Smooth muscle cell (in vitro differentiated cells): Measurements from ENCODE around the gene BANK1. TPM values are rescaled to one million over a fixed set of nuclear protein-coding genes. Genes with fewer than 3 reads are reported as not detected.

Source experiments
- DNase-seq: peaks from one replicate; lab custom pipeline; 2025; ENCODE audit not compliant: unreplicated experiment; lab: John Stamatoyannopoulos, UW
- H2AFZ ChIP-seq: fragments of 200-600 bp; sonication (generic); 2 replicates; pipeline ENCODE4 v1.6.0; 2016; ENCODE audit warnings: antibody characterized with exemption, low read depth, mild to moderate bottlenecking
- H3F3A ChIP-seq: fragments of 200-600 bp; sonication (generic); 2 replicates; pipeline ENCODE4 v1.6.0; 2017; ENCODE audit warnings: antibody characterized with exemption, low read depth
- H3K27ac ChIP-seq: fragments of 200-600 bp; sonication (generic); 2 replicates; pipeline ENCODE4 v1.5.1; 2016; ENCODE audit warnings: low read depth, mild to moderate bottlenecking
- H3K27me3 ChIP-seq: fragments of 200-600 bp; sonication (generic); 2 replicates; pipeline ENCODE4 v1.6.1; 2016; ENCODE audit warnings: low read depth, mild to moderate bottlenecking
- H3K36me3 ChIP-seq: fragments of 200-600 bp; sonication (generic); 2 replicates; pipeline ENCODE4 v1.5.1; 2016; ENCODE audit warnings: low read depth
- H3K4me1 ChIP-seq: fragments of 200-600 bp; sonication (generic); 2 replicates; pipeline ENCODE4 v1.5.1; 2016; ENCODE audit warnings: low read depth
- H3K4me2 ChIP-seq: fragments of 200-600 bp; sonication (generic); 2 replicates; pipeline ENCODE4 v1.6.0; 2016; ENCODE audit warnings: mild to moderate bottlenecking
- H3K4me3 ChIP-seq: fragments of 200-600 bp; sonication (generic); 2 replicates; pipeline ENCODE4 v1.5.1; 2016; ENCODE audit warnings: mild to moderate bottlenecking
- H3K79me2 ChIP-seq: fragments of 200-600 bp; sonication (generic); 2 replicates; pipeline ENCODE4 v1.6.0; 2016; ENCODE audit warnings: low read depth, mild to moderate bottlenecking
- H3K9ac ChIP-seq: fragments of 200-600 bp; sonication (generic); 2 replicates; pipeline ENCODE4 v1.6.0; 2016; ENCODE audit warnings: low read depth
- H3K9me3 ChIP-seq: fragments of 200-600 bp; sonication (generic); replicated peaks from 2 replicates; pipeline ENCODE4 v1.5.1; 2016; ENCODE audit warnings: low read depth
- H4K20me1 ChIP-seq: fragments of 200-600 bp; sonication (generic); 2 replicates; pipeline ENCODE4 v1.6.0; 2016; ENCODE audit warnings: low read depth
- WGBS: methylation state at CpG from one replicate; pipeline ENCODE4 v1.1.7; 2016; ENCODE audit warnings: low lambda C conversion rate; 5-methylcytosine and 5-hydroxymethylcytosine counted together
- polyA plus RNA-seq: library from polyadenylated mRNA; unstranded; fragments of >200 nt; fragmentation: Nextera tagmentation; extraction: Ambion mirVana; gene quantifications from 2 replicates; pipeline ENCODE4 v1.2.1, GENCODE V29; 2016
- total RNA-seq: library from RNA; depleted of rRNA; stranded (reverse); fragments of >200 nt; gene quantifications from 2 replicates; pipeline ENCODE4 v1.2.3, GENCODE V29; 2014
- TF ChIP-seq, protein P1 (sequence below): fragments of 200-600 bp; sonication (generic); IDR thresholded peaks from 2 replicates; pipeline ENCODE4 v1.5.1; 2017; ENCODE audit warnings: borderline replicate concordance, mild to moderate bottlenecking, antibody characterized with exemption; ENCODE audit not compliant: insufficient read depth, poor library complexity, severe bottlenecking

Gene BANK1
- total and polyA plus RNA-seq, 2 experiments from 2014 or later = 0.54 to 1.5 TPM

DNA sequence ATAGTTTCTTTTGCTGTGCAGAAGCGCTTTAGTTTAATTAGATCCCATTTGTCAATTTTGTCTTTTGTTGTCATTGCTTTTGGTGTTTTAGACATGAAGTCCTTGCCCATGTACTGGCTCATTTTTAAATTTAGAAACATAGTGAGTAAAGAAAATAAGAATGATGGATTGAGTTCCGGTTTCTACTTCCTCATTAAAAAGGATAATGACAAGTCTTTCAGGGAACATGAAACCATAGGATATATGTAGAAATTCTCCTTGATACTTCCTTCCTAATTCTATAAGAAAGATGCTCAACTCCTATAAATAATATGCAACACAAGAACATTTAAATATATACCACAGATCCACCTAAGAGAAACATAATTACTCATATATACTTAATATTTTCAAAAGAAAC, 240.9 kb downstream of the BANK1 start:
- DNase-seq = no peak
- Histone ChIP-seq H3K4me3 (no peak overlapping the region), H3F3A (no peaks in the 10 kb centered on the region), H3K4me1 (no peaks in the 10 kb centered on the region), H3K9me3 (no peaks in the 10 kb centered on the region), H3K79me2 (no peaks in the 10 kb centered on the region), H2AFZ (no peak overlapping the region), H3K36me3 (no peaks in the 10 kb centered on the region), H4K20me1 (no peaks in the 10 kb centered on the region), H3K4me2 (no peak overlapping the region), H3K27me3 (no peaks in the 10 kb centered on the region), H3K9ac (no peak overlapping the region), H3K27ac (no peak overlapping the region)
- 97% methylated on average over 2 of the region's 2 CpGs for WGBS
- TF ChIP-seq, protein P1, sequence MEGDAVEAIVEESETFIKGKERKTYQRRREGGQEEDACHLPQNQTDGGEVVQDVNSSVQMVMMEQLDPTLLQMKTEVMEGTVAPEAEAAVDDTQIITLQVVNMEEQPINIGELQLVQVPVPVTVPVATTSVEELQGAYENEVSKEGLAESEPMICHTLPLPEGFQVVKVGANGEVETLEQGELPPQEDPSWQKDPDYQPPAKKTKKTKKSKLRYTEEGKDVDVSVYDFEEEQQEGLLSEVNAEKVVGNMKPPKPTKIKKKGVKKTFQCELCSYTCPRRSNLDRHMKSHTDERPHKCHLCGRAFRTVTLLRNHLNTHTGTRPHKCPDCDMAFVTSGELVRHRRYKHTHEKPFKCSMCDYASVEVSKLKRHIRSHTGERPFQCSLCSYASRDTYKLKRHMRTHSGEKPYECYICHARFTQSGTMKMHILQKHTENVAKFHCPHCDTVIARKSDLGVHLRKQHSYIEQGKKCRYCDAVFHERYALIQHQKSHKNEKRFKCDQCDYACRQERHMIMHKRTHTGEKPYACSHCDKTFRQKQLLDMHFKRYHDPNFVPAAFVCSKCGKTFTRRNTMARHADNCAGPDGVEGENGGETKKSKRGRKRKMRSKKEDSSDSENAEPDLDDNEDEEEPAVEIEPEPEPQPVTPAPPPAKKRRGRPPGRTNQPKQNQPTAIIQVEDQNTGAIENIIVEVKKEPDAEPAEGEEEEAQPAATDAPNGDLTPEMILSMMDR = no peak

DNA sequence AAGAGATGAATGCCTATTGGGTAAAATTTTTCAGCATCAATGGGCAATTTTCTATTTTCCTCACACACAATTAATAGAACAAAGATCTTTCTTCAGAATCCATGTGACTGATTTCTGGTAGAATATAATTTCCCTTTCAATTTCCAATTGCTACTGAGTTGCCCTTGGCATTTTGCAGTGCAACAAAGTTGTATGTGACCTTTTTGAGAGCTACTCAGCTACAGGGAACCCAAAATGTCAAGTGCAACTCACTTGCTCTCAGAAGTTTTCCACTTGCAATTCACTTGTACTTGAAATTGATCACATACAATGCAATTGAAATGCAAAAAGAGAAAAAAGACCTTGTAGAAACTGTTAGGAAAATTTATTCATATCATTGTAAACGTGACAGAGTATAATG, 245.5 kb downstream of the BANK1 start:
- H3K9me3 ChIP-seq = no peaks in the 10 kb centered on the region
- H3K27me3 ChIP-seq = no peaks in the 10 kb centered on the region
- TF ChIP-seq, protein P1 = no peak
- WGBS = 94% methylated on average over 1 of the region's 1 CpG
- no peak overlapping the region for H3K27ac ChIP-seq
- no peaks in the 10 kb centered on the region for H3F3A ChIP-seq
- H3K9ac ChIP-seq = no peak overlapping the region
- H4K20me1 ChIP-seq = no peaks in the 10 kb centered on the region
- no peak overlapping the region for H2AFZ ChIP-seq
- no peaks in the 10 kb centered on the region for H3K36me3 ChIP-seq
- H3K4me1 ChIP-seq = no peaks in the 10 kb centered on the region
- no peaks in the 10 kb centered on the region for H3K79me2 ChIP-seq
- no peak overlapping the region for H3K4me2 ChIP-seq
- no peak overlapping the region for H3K4me3 ChIP-seq
- no peak for DNase-seq

DNA sequence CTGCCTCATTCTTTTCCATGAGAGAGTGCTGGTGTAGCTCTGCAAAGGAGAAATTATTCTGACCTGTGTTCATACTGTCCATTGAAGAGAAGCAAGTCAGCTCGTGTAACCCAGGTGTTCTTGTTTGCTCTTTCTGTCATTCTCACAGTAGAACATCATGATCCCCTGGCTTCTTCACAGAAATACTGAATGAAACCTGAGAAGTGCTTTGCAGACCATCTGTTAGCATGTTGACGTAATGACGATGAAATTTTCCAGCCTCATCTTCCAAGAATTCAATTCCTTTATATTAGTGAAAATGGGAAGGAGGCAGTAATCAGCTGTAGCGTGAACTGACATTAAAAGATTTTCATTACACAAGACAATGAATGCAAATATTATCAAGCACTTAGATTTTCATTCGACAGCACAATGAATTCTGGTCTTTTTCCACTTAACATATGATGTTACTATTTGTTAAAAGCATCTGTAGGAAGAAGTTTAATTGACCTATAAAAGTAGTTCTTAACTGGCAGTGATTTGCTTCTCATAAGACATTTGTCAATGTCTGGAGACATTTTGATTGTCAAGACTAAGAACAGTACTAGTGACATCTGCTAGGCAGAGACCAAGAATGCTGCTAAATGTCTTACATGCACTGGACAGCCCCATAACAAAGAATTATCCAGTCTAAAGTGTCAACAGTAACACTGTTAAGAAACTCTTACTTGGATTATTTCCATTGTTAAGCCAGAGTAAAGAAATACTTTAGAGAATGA, 246.3 kb downstream of the BANK1 start:
- no peak overlapping the region for H3K27ac ChIP-seq
- no peaks in the 10 kb centered on the region for H4K20me1 ChIP-seq
- no peak overlapping the region for H3K4me2 ChIP-seq
- no peaks in the 10 kb centered on the region for H3K9me3 ChIP-seq
- TF ChIP-seq, protein P1 = no peak
- no peak overlapping the region for H2AFZ ChIP-seq
- no peaks in the 10 kb centered on the region for H3K36me3 ChIP-seq
- no peaks in the 10 kb centered on the region for H3K79me2 ChIP-seq
- no peaks in the 10 kb centered on the region for H3F3A ChIP-seq
- DNase-seq = no peak
- H3K27me3 ChIP-seq = no peaks in the 10 kb centered on the region
- no peak overlapping the region for H3K9ac ChIP-seq
- WGBS = 59% methylated on average over 5 of the region's 5 CpGs
- H3K4me3 ChIP-seq = no peak overlapping the region
- H3K4me1 ChIP-seq = no peaks in the 10 kb centered on the region

DNA sequence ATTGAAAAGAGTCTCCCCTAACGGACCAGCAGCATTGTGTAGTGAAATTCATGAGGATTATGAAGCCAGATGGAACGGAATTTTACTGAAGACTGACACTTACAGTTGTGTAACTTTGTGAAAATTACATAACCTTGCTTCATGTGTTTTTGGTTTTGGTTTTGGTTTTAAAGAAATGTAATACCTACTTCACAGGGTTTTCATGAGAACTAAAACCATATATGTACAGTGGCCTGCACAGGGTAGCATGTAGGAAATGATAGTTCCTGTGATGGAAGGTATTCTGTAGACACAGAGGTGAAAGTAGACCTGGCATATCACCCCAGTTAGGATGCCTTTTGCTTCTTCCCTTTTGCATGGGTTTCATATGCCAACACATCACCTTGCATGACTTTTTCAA, 247.0 kb downstream of the BANK1 start:
- 51% methylated on average over 2 of the region's 2 CpGs for WGBS
- Histone ChIP-seq H4K20me1 (no peaks in the 10 kb centered on the region), H3K4me3 (no peak overlapping the region), H3F3A (no peaks in the 10 kb centered on the region), H3K36me3 (no peaks in the 10 kb centered on the region), H3K9ac (no peak overlapping the region), H3K9me3 (no peaks in the 10 kb centered on the region), H3K27me3 (no peaks in the 10 kb centered on the region), H3K79me2 (no peaks in the 10 kb centered on the region), H3K4me2 (no peak overlapping the region), H2AFZ (no peak overlapping the region), H3K4me1 (no peaks in the 10 kb centered on the region), H3K27ac (no peak overlapping the region)
- TF ChIP-seq, protein P1 = no peak
- no peak for DNase-seq
